ENCODE measurements around the gene TARS3. TPM values are rescaled to one million over a fixed set of nuclear protein-coding genes. Genes with fewer than 3 reads are reported as not detected.

Gene TARS3
- total and polyA plus RNA-seq, 4 donors, result 3.4 to 29.0 (median 6.0) TPM

DNA sequence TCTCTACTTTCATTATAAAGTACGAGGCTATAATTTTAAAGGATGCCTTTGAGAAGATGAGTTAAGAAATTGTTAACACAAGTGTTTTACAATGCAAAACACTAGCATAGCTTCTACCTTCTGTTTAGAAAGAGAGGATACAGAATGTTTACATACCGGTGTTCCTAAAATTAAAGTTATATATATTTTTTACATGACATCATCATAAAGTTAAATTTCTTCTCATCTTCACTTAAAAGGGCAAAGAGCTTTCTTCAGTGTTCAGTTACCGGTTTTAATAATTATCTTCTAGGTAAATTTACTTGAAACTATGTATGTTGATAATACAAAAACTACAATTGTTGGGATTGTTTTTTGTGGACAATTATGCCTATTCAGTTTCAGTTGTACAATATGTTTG lies 39.4 kb downstream of the TARS3 start:
- DNase-seq (no peak), ATAC-seq (ENCODE audit: insufficient read depth, low FRiP score) (no peak)
- no peak overlapping the region for H3K9ac ChIP-seq (ENCODE audit: insufficient read depth in 1 of 2, low read length in 2 of 2)
- no peaks in the 10 kb centered on the region for H3K27me3 ChIP-seq (ENCODE audit: control insufficient read depth in 3 of 3, insufficient read depth in 3 of 3, low read length in 2 of 3)
- 93 to 95% methylated on average over 3 of the region's 3 CpGs for WGBS, 2 donors
- H3K9me3 ChIP-seq (ENCODE audit: control insufficient read depth in 4 of 4, insufficient read depth in 3 of 4, low read length in 3 of 4), result no peaks in the 10 kb centered on the region
- TF ChIP-seq, protein P1, sequence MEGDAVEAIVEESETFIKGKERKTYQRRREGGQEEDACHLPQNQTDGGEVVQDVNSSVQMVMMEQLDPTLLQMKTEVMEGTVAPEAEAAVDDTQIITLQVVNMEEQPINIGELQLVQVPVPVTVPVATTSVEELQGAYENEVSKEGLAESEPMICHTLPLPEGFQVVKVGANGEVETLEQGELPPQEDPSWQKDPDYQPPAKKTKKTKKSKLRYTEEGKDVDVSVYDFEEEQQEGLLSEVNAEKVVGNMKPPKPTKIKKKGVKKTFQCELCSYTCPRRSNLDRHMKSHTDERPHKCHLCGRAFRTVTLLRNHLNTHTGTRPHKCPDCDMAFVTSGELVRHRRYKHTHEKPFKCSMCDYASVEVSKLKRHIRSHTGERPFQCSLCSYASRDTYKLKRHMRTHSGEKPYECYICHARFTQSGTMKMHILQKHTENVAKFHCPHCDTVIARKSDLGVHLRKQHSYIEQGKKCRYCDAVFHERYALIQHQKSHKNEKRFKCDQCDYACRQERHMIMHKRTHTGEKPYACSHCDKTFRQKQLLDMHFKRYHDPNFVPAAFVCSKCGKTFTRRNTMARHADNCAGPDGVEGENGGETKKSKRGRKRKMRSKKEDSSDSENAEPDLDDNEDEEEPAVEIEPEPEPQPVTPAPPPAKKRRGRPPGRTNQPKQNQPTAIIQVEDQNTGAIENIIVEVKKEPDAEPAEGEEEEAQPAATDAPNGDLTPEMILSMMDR (IDR thresholded peaks at IDR 0.05; ENCODE audit: control extremely low read depth, extremely low read depth), result no peak
- no peak overlapping the region for H3K4me3 ChIP-seq
- H3K4me1 ChIP-seq (ENCODE audit: control insufficient read depth in 5 of 5, insufficient read depth in 5 of 5, low read length in 5 of 5), result peaks cover 0 to 10% (median 0%) of the 10 kb centered on the region in 5 donors
- H3K36me3 ChIP-seq (ENCODE audit: control insufficient read depth in 4 of 4, insufficient read depth in 4 of 4, low read length in 4 of 4), result peaks cover 5 to 20% (median 14%) of the 10 kb centered on the region in 4 donors
- H3K27ac ChIP-seq (ENCODE audit: low read depth in 1 of 2, low read length in 1 of 2), result no peak overlapping the region

DNA sequence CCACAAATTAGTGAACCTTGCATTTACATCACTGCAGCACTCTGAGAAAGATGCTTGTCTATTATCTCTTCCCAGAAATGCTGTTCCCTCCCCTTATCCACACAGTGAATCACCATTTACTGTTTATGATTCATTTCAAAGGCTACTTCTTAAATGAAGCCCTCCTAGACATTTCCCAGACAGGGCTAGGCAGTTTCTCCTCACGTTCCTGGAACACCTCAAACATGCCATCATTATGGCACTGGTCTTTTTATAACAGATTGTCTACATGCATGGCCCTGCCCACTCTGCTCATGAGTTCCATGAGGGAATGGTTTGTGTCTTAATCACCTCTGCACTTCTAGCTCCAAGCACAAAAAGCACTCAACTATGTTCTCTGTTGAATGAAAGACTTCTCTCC lies 39.9 kb downstream of the TARS3 start:
- peaks cover 3 to 24% (median 16%) of the 10 kb centered on the region in 4 donors for H3K36me3 ChIP-seq (ENCODE audit: control insufficient read depth in 4 of 4, insufficient read depth in 4 of 4, low read length in 4 of 4)
- H3K4me1 ChIP-seq (ENCODE audit: control insufficient read depth in 5 of 5, insufficient read depth in 5 of 5, low read length in 5 of 5), result peaks cover 0 to 9% (median 0%) of the 10 kb centered on the region in 5 donors
- TF ChIP-seq, protein P1 (IDR thresholded peaks at IDR 0.05; ENCODE audit: control extremely low read depth, extremely low read depth), result no peak
- ATAC-seq (ENCODE audit: insufficient read depth, low FRiP score) (peak; percentile 41), DNase-seq (no peak)
- no peak overlapping the region for H3K4me3 ChIP-seq
- no peak overlapping the region for H3K27ac ChIP-seq (ENCODE audit: low read depth in 1 of 2, low read length in 1 of 2)
- no peak overlapping the region for H3K9ac ChIP-seq (ENCODE audit: insufficient read depth in 1 of 2, low read length in 2 of 2)
- no peaks in the 10 kb centered on the region for H3K9me3 ChIP-seq (ENCODE audit: control insufficient read depth in 4 of 4, insufficient read depth in 3 of 4, low read length in 3 of 4)
- no peaks in the 10 kb centered on the region for H3K27me3 ChIP-seq (ENCODE audit: control insufficient read depth in 3 of 3, insufficient read depth in 3 of 3, low read length in 2 of 3)
- WGBS, 2 donors, result 82 to 88% methylated on average over 1 of the region's 1 CpG

DNA sequence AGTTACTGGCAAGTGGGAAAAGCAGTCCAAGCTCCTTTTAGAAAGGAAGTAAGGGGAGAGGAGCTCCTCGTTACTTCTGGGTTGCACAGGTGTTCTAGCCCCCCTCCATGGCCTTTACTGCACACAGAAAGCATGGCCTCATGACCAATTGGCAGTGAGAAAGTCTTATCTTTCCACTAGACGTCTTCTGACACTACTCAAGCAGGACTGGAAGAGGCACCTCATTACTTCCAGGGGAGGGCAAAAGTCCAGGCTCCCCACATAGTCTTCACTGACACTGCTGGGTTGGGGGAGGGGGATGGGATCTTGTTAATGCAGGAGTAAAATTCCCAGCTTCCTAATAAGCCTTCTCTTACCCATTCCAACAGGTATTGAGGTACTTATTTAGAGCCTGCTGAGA lies 44.5 kb downstream of the TARS3 start:
- 81 to 86% methylated on average over 2 of the region's 2 CpGs for WGBS, 2 donors
- no peak overlapping the region for H3K4me3 ChIP-seq
- H3K27ac ChIP-seq (ENCODE audit: low read depth in 1 of 2, low read length in 1 of 2), result no peak overlapping the region
- DNase-seq (no peak), ATAC-seq (ENCODE audit: insufficient read depth, low FRiP score) (no peak)
- no peaks in the 10 kb centered on the region for H3K9me3 ChIP-seq (ENCODE audit: control insufficient read depth in 4 of 4, insufficient read depth in 3 of 4, low read length in 3 of 4)
- H3K27me3 ChIP-seq (ENCODE audit: control insufficient read depth in 3 of 3, insufficient read depth in 3 of 3, low read length in 2 of 3), result no peaks in the 10 kb centered on the region
- no peak overlapping the region for H3K9ac ChIP-seq (ENCODE audit: insufficient read depth in 1 of 2, low read length in 2 of 2)
- TF ChIP-seq, protein P1 (IDR thresholded peaks at IDR 0.05; ENCODE audit: control extremely low read depth, extremely low read depth), result no peak
- H3K4me1 ChIP-seq (ENCODE audit: control insufficient read depth in 5 of 5, insufficient read depth in 5 of 5, low read length in 5 of 5), result peaks cover 0 to 5% (median 0%) of the 10 kb centered on the region in 5 donors
- H3K36me3 ChIP-seq (ENCODE audit: control insufficient read depth in 4 of 4, insufficient read depth in 4 of 4, low read length in 4 of 4), result peaks cover 6 to 30% (median 14%) of the 10 kb centered on the region in 4 donors

DNA sequence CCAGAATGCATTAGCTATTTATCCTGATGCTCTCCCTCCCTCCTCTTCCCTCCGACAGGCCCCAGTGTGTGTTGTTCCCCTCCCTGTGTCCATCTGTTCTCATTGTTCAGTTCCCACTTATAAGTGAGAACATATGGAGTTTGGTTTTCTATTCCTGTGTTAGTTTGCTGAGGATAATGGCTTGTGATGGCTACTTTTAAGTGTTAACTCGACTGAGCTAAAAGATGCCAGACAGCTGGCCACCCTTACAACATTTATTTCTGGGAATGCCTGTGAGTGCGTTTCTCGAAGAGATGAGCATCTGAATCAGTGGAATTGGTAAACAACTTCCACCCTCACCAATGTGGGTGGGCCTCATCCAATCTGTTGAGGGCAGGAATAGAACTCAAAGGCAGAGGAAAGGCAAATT lies 47.3 kb downstream of the TARS3 start:
- no peaks in the 10 kb centered on the region for H3K27me3 ChIP-seq (ENCODE audit: control insufficient read depth in 3 of 3, insufficient read depth in 3 of 3, low read length in 2 of 3)
- TF ChIP-seq, protein P1 (IDR thresholded peaks at IDR 0.05; ENCODE audit: control extremely low read depth, extremely low read depth), result no peak
- 86 to 92% methylated on average over 4 of the region's 4 CpGs for WGBS, 2 donors
- H3K4me3 ChIP-seq, result no peak overlapping the region
- H3K9me3 ChIP-seq (ENCODE audit: control insufficient read depth in 4 of 4, insufficient read depth in 3 of 4, low read length in 3 of 4), result no peaks in the 10 kb centered on the region
- H3K36me3 ChIP-seq (ENCODE audit: control insufficient read depth in 4 of 4, insufficient read depth in 4 of 4, low read length in 4 of 4), result peaks cover 7 to 31% (median 16%) of the 10 kb centered on the region in 4 donors
- DNase-seq, result no peak
- no peak for ATAC-seq (ENCODE audit: insufficient read depth, low FRiP score)
- H3K4me1 ChIP-seq (ENCODE audit: control insufficient read depth in 5 of 5, insufficient read depth in 5 of 5, low read length in 5 of 5), result peaks cover 0 to 3% (median 0%) of the 10 kb centered on the region in 5 donors
- H3K27ac ChIP-seq (ENCODE audit: low read depth in 1 of 2, low read length in 1 of 2), result no peak overlapping the region
- H3K9ac ChIP-seq (ENCODE audit: insufficient read depth in 1 of 2, low read length in 2 of 2), result no peak overlapping the region
